ENCODE measurements around the gene SRRD. TPM values are rescaled to one million over a fixed set of nuclear protein-coding genes. Genes with fewer than 3 reads are reported as not detected.

Gene SRRD
- total and polyA plus RNA-seq, 2 donors from 2014 or later, result 20.3 to 22.8 TPM

- H3K4me3 ChIP-seq (ENCODE audit: low read length in 3 of 3), result no peak overlapping the region
- intact Hi-C loops (cut with DNase I), result no loop called here
These were observed 25.9 kb upstream of the SRRD start for GRCh38 chr22:26457661-26458272.

GRCh38 chr22:26460202-26460601 is 23.5 kb upstream of the SRRD start:
- Histone ChIP-seq H3K4me1 (ENCODE audit: control insufficient read depth in 2 of 3, insufficient read depth in 2 of 3, low read depth in 1 of 3, low read length in 3 of 3) (peaks cover 0 to 15% (median 10%) of the 10 kb centered on the region in 3 donors), H3K9ac (ENCODE audit: low read length in 3 of 3) (no peak overlapping the region), H3K27me3 (ENCODE audit: control insufficient read depth, insufficient read depth, low read length) (no peaks in the 10 kb centered on the region), H3K9me3 (ENCODE audit: control insufficient read depth in 2 of 3, insufficient read depth in 1 of 3, low read length in 3 of 3) (no peaks in the 10 kb centered on the region), H3K36me3 (ENCODE audit: control insufficient read depth in 2 of 3, insufficient read depth in 3 of 3, low read length in 3 of 3) (peaks cover 11 to 41% (median 32%) of the 10 kb centered on the region in 3 donors), H3K27ac (ENCODE audit: low read depth in 2 of 2, low read length in 2 of 2) (no peak overlapping the region), H3K4me3 (ENCODE audit: low read length in 3 of 3) (no peak overlapping the region)
- DNase-seq, result no peak
- TF ChIP-seq CTCF (IDR thresholded peaks at IDR 0.05; ENCODE audit: borderline replicate concordance, extremely low read depth, insufficient read depth), result no peak
- intact Hi-C loops (cut with DNase I), result no loop called here
- no peak for FAIRE-seq

More at GRCh38 chr22:26457661-26458272, 25.9 kb upstream of the SRRD start:
- H3K27me3 ChIP-seq (ENCODE audit: control insufficient read depth, insufficient read depth, low read length), result no peaks in the 10 kb centered on the region
- H3K4me1 ChIP-seq (ENCODE audit: control insufficient read depth in 2 of 3, insufficient read depth in 2 of 3, low read depth in 1 of 3, low read length in 3 of 3), result peaks cover 0 to 6% (median 2%) of the 10 kb centered on the region in 3 donors
- H3K27ac ChIP-seq (ENCODE audit: low read depth in 2 of 2, low read length in 2 of 2), result no peak overlapping the region
- H3K9me3 ChIP-seq (ENCODE audit: control insufficient read depth in 2 of 3, insufficient read depth in 1 of 3, low read length in 3 of 3), result no peaks in the 10 kb centered on the region
- H3K36me3 ChIP-seq (ENCODE audit: control insufficient read depth in 2 of 3, insufficient read depth in 3 of 3, low read length in 3 of 3), result peaks cover 4 to 48% (median 28%) of the 10 kb centered on the region in 3 donors
- DNase-seq (no peak), FAIRE-seq (no peak)
- H3K9ac ChIP-seq (ENCODE audit: low read length in 3 of 3), result no peak overlapping the region
- TF ChIP-seq CTCF (IDR thresholded peaks at IDR 0.05; ENCODE audit: borderline replicate concordance, extremely low read depth, insufficient read depth), result no peak

- peaks cover 0 to 15% (median 10%) of the 10 kb centered on the region in 3 donors for H3K4me1 ChIP-seq (ENCODE audit: control insufficient read depth in 2 of 3, insufficient read depth in 2 of 3, low read depth in 1 of 3, low read length in 3 of 3)
- no peaks in the 10 kb centered on the region for H3K27me3 ChIP-seq (ENCODE audit: control insufficient read depth, insufficient read depth, low read length)
- TF ChIP-seq CTCF (IDR thresholded peaks at IDR 0.05; ENCODE audit: borderline replicate concordance, extremely low read depth, insufficient read depth), result peak; percentile 71
- no peak overlapping the region for H3K9ac ChIP-seq (ENCODE audit: low read length in 3 of 3)
- DNase-seq, result peak in 4 of 5 donors; percentile 52 to 72 (median 66)
- no peak overlapping the region for H3K27ac ChIP-seq (ENCODE audit: low read depth in 2 of 2, low read length in 2 of 2)
- peaks cover 14 to 47% (median 43%) of the 10 kb centered on the region in 3 donors for H3K36me3 ChIP-seq (ENCODE audit: control insufficient read depth in 2 of 3, insufficient read depth in 3 of 3, low read length in 3 of 3)
- no peak overlapping the region for H3K4me3 ChIP-seq (ENCODE audit: low read length in 3 of 3)
- H3K9me3 ChIP-seq (ENCODE audit: control insufficient read depth in 2 of 3, insufficient read depth in 1 of 3, low read length in 3 of 3), result no peaks in the 10 kb centered on the region
- intact Hi-C loops (cut with DNase I), result no loop called here
- FAIRE-seq, result no peak
These were observed 22.4 kb upstream of the SRRD start for GRCh38 chr22:26461188-26461810.

Measured in kidney (tissue), 14 donors.